GM18502 (cell line): ENCODE measurements around the gene RHBDL2.
"Not testable (repeated sequence)": the region's sequence is repeated elsewhere in the genome, so short reads cannot be mapped to it uniquely, and the experiment has no call there.

ENCODE experiments used
- ATAC-seq: cut with Tn5 transposase; IDR thresholded peaks from one replicate; pipeline ENCODE4 v1.9.1; 2021; ENCODE audit warnings: mild to moderate bottlenecking; ENCODE audit not compliant: unreplicated experiment, poor library complexity

RHBDL2 gene

DNA sequence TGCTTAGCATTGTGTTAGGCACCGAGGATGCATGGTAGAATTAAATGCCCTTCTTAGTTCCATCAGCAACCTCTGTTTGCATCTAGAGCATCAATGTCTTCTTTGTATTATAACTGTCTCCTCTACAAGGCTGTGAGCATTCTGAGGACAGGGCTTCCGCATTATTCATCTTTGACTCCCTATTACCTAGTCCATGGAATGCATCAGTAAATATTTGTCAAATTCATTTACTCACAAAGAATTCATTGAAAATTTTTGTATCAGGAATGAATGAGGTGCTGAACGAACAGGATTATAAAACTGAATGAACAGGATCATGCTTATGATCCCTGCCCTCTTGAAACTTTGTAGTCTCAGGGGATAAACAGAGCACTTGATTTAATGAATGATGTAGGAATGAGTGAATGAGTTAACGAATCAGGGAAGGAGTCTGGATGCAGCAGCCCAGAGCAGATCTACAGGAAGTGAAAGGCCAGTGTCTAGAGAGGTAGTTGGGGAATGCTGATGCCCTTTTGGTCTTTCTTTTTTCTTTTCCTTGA is 2.8 kb downstream of the RHBDL2 start:
- ATAC-seq, result no peak

- ATAC-seq, result no peak
These were observed 9.1 kb downstream of the RHBDL2 start for GRCh38 chr1:38932571-38932970.

DNA sequence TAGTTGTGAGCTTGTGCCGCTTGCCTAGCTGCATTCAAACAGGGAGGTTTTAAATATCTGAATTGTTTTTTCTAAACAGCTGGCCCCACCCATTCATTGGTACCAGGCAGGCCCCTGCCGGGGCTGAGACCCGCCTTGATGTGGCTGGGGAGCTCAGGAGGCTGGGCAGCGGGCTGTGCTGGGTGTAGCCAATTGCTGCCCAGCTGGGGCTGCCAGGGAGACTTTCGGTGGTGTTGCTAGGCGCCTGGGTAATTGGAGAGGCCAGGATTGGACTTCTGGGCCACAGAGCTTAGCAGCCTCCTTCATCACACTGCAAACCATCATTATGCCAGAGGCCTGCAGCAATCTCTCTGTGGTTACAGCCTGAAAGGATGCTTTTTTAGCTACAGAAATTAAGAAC is 12.2 kb downstream of the RHBDL2 start:
- no peak for ATAC-seq

- no peak for ATAC-seq
These were observed 12.6 kb downstream of the RHBDL2 start for GRCh38 chr1:38929054-38929453.

DNA sequence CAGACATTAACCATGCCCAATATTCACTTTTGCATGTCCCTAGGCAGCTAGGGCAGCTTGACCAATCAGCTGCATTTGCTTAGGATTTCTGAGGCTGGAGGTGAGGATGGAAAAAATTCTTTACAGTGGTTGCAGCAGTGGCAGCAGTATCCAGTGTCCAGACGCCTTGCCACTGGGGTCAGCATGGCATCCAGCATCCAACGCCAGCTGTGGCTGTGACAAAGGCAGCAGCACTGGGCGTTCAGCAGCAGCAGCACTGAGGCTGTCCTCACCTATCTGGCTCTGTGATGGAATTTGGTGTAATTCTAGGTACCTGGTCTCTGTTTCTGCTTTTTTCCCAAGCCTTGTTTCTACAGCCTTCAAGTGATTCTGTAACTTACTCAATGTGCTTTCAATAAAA is 15.5 kb downstream of the RHBDL2 start:
- no peak for ATAC-seq

DNA sequence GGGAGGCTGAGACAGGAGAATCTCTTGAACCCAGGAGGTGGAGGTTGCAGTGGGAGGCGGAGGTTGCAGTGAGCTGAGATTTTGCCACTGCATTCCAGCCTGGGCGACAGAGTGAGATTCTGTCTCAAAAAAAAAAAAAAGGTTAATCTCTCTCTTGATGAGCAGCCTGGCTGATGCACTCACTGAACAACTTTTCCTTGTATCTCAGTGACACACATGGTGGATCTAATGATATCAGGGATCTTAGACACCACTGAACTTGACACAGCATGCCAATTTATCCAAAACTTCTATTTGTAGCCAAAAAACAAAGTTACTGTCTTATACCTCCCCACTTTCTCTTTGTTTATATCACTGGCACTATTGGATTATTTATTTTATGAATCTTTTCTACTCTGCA is 16.2 kb downstream of the RHBDL2 start:
- ATAC-seq, result no peak

DNA sequence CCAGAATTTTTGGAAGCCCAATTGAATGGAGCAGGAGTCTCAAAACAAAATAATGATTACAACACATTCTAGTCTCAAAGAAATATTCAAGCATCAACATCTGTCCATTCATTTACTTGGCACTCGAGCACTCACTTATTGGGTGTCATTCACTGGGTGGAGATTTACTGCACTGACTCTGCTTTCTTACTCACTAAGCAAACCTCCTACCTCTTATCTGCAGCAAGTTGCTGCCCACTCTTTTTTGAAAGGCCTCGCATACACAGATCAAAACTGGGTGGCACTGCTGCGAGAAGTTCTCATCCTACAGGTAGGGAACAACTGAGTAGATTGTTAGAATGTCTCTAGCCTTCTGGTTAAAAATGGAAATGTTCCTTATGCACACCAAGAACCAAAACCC is 18.0 kb downstream of the RHBDL2 start:
- ATAC-seq, result no peak

DNA sequence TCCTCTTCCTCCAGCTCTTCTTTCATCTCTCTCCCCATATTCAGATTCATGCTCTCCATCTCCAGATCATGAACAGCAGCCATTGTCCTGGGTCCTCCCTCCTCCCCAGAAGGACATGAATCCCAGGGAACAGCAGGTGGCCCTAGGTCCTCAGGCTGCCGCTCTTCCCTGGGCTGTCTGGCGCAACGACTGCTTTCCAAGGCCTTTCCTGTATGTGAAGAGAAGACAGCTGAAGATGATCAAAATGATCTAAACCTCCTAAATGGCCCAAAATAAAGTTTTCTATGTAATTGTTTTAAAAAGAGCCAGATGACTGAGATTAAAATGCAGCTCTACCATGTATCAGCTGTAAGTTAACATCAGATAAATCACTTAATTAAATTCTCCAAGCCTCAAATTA is 22.5 kb downstream of the RHBDL2 start:
- ATAC-seq, result no peak

- no peak for ATAC-seq
These were observed 23.1 kb downstream of the RHBDL2 start for GRCh38 chr1:38918568-38918967.

DNA sequence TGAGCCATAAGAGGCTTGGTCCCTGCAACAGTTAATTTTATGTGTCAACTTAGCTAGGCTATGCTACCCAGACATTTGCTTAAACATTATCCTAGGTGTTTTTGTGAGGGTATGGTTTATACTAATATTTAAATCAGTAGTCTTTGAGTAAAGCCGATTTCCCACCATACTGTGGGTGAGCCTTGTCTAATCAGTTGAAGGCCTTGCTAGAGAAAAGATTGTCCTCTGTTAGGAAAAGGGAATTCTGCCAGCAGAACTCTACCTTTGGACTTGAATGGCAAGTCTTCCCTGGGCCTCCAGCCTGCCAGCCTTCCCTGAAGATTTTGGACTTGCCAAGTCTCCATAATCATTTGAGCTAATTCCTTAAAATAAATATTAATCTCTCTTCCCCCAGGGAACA is 23.9 kb downstream of the RHBDL2 start:
- no peak for ATAC-seq

GRCh38 chr1:38917337-38917736 is 24.3 kb downstream of the RHBDL2 start:
- no peak for ATAC-seq

- ATAC-seq, result no peak
These were observed 26.2 kb downstream of the RHBDL2 start for GRCh38 chr1:38915352-38915948.

DNA sequence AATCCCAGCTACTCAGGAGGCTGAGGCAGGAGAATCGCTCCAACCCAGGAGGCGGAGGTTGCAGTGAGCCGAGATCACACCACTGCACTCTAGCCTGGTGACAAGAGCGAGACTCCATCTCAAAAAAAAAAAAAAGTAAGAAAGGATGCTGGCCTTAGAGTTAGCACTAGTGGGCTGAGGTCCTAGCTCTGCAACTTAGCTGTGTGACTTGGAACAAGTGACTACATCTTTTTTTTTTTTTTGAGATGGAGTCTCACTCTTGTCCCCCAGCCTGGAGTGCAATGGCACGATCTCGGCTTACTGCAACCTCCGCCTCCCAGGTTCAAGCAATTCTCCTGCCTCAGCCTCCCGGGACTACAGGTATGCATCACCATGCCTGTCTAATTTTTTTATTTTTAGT is 26.7 kb downstream of the RHBDL2 start:
- not testable (repeated sequence) for ATAC-seq

DNA sequence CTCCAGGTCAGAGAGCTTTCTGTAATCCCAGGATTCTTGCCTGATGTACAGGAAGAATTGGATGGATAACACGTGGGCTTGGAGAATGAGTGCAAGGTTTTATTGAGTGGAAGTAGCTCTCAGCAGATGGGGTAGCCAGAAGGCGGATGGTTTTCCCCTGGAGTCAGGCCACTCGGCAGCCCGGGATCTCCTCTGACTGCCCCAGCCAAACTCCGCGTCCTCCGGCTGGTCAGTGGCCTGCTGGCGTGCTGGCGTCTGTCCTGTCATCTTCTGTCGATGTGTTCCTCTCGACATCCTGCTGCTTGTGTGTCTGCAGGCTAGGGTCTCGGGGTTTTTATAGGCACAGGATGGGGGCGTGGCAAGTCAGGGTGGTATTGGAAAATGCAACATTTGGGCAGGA is 32.8 kb downstream of the RHBDL2 start:
- no peak for ATAC-seq

- no peak for ATAC-seq
These were observed 35.6 kb downstream of the RHBDL2 start for GRCh38 chr1:38905985-38906384.

DNA sequence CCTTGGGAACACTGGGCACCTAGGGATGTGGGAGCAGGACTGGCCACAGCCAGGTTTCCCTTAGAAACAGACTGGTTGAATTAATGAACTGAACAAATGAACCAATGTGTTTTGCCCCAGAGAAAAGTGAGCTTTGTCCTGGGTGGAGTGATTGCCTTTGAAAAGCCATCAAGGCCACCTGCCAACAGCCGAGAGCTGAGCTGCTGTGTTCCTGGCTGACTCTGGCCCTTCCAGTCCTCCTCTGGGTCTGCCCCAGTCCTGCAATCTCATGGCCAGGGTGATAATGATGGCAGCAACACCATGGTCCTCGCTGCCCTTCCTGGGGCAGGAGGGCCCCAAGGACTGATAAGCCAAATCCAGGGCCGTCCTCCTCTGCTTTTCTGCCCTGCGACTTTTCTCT is 42.1 kb downstream of the RHBDL2 start:
- no peak for ATAC-seq

GRCh38 chr1:38898653-38899230 is 42.9 kb downstream of the RHBDL2 start:
- ATAC-seq, result no peak

- no peak for ATAC-seq
These were observed 45.5 kb downstream of the RHBDL2 start for GRCh38 chr1:38896169-38896568.

- ATAC-seq, result no peak
These were observed 48.7 kb downstream of the RHBDL2 start for GRCh38 chr1:38892976-38893375.

GRCh38 chr1:38891753-38892152 is 49.9 kb downstream of the RHBDL2 start:
- no peak for ATAC-seq

- ATAC-seq, result no peak
These were observed 52.0 kb downstream of the RHBDL2 start for GRCh38 chr1:38889589-38889988.
